Glutamatergic neuron (in vitro differentiated cells): ENCODE results near the gene COX11. TPM values are rescaled to one million over a fixed set of nuclear protein-coding genes. Genes with fewer than 3 reads are reported as not detected.

Experiments used
- DNase-seq: peaks from one replicate; pipeline ENCODE4 v3.0.0; 2022
- H3K27ac Mint-ChIP-seq: one replicate; pipeline ENCODE4 v1.8.0; 2020; ENCODE audit warnings: mild to moderate bottlenecking, mixed read lengths, inconsistent platforms; ENCODE audit not compliant: unreplicated experiment
- H3K27me3 Mint-ChIP-seq: one replicate; pipeline ENCODE4 v1.8.0; 2020; ENCODE audit warnings: mild to moderate bottlenecking, moderate library complexity, mixed read lengths, inconsistent platforms; ENCODE audit not compliant: unreplicated experiment
- H3K36me3 Mint-ChIP-seq: one replicate; pipeline ENCODE4 v1.8.0; 2020; ENCODE audit warnings: mild to moderate bottlenecking, mixed read lengths, inconsistent platforms; ENCODE audit not compliant: unreplicated experiment
- H3K4me1 Mint-ChIP-seq: one replicate; pipeline ENCODE4 v1.8.0; 2020; ENCODE audit warnings: mild to moderate bottlenecking, low read depth, mixed read lengths, inconsistent platforms; ENCODE audit not compliant: unreplicated experiment
- H3K4me3 Mint-ChIP-seq: one replicate; pipeline ENCODE4 v1.8.0; 2020; ENCODE audit warnings: mild to moderate bottlenecking, mixed read lengths, inconsistent platforms; ENCODE audit not compliant: unreplicated experiment
- H3K9me3 Mint-ChIP-seq: one replicate; pipeline ENCODE4 v1.8.0; 2020; ENCODE audit warnings: mild to moderate bottlenecking, moderate library complexity, mixed read lengths, inconsistent platforms; ENCODE audit not compliant: unreplicated experiment
- total RNA-seq: library from RNA; stranded (reverse); fragmentation: NEBNext Ultra II Directional; extraction: Animal tissue kit (Norgen Biotek cat#: 25700); gene quantifications from one replicate; pipeline ENCODE4 v1.2.1, GENCODE V29; 2021; ENCODE audit not compliant: unreplicated experiment
- TF ChIP-seq, protein P1 (sequence below): fragments of 200-600 bp; sonication (generic); IDR thresholded peaks from one replicate; pipeline ENCODE4 v1.5.0; 2021; ENCODE audit not compliant: partially characterized antibody, unreplicated experiment

COX11 gene
- total RNA-seq, 1 donor from 2014 or later = 64.4 TPM

DNA sequence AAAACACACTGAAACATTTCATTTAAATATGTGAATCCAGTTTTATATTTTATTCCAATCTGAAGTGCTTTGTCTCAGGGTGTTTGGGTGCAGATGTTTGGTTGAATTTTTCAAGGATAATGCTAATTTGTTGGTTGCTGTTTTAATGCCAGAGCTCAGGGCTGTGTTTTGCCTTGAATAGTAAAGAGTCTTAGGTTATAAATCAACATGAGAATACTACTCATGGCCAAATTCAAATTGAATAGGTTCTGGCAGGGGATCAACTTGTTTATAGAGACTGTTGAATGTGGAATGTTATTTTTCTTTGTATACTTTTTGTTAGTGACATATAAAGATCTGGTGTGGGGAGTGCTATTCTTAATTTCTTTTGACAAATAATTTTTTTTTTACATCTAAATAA, 49.0 kb downstream of the COX11 start:
- Mint-ChIP-seq H3K36me3 (no peaks in the 10 kb centered on the region), H3K27ac (no peak overlapping the region), H3K27me3 (no peaks in the 10 kb centered on the region), H3K9me3 (no peaks in the 10 kb centered on the region), H3K4me1 (no peaks in the 10 kb centered on the region), H3K4me3 (no peak overlapping the region)
- TF ChIP-seq, protein P1, sequence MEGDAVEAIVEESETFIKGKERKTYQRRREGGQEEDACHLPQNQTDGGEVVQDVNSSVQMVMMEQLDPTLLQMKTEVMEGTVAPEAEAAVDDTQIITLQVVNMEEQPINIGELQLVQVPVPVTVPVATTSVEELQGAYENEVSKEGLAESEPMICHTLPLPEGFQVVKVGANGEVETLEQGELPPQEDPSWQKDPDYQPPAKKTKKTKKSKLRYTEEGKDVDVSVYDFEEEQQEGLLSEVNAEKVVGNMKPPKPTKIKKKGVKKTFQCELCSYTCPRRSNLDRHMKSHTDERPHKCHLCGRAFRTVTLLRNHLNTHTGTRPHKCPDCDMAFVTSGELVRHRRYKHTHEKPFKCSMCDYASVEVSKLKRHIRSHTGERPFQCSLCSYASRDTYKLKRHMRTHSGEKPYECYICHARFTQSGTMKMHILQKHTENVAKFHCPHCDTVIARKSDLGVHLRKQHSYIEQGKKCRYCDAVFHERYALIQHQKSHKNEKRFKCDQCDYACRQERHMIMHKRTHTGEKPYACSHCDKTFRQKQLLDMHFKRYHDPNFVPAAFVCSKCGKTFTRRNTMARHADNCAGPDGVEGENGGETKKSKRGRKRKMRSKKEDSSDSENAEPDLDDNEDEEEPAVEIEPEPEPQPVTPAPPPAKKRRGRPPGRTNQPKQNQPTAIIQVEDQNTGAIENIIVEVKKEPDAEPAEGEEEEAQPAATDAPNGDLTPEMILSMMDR = no peak
- DNase-seq = no peak

DNA sequence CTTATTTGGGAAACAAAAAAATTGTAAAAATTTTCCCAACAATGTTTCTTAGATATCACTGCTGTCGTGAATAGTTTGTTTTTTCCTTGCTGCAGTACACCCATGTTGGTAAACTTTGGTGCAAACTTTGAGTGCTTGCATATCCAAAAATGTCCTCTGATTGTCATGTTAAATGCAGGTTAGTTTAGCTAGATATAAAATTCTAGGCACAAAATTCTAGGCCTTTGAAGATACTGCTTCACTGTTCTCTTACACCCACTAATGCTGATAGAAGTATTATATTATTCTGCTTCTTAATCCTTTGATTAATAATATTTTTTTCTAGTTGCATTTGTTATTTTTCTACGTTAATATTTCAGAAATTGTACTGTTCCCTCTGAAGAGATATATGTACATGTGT, 51.7 kb downstream of the COX11 start:
- Mint-ChIP-seq H3K27me3 (no peaks in the 10 kb centered on the region), H3K36me3 (no peaks in the 10 kb centered on the region), H3K4me3 (no peak overlapping the region), H3K4me1 (no peaks in the 10 kb centered on the region), H3K27ac (no peak overlapping the region), H3K9me3 (no peaks in the 10 kb centered on the region)
- no peak for DNase-seq
- TF ChIP-seq, protein P1 = no peak

Other genes starting within 250 kb of the COX11 start
- gene TOM1L1, start 67.8 kb downstream of the COX11 start, total RNA-seq = 6.4 TPM
- gene STXBP4, start 111 bp upstream of the COX11 start, total RNA-seq = 17.7 TPM